ENCODE data around the gene MGLL.

DNA sequence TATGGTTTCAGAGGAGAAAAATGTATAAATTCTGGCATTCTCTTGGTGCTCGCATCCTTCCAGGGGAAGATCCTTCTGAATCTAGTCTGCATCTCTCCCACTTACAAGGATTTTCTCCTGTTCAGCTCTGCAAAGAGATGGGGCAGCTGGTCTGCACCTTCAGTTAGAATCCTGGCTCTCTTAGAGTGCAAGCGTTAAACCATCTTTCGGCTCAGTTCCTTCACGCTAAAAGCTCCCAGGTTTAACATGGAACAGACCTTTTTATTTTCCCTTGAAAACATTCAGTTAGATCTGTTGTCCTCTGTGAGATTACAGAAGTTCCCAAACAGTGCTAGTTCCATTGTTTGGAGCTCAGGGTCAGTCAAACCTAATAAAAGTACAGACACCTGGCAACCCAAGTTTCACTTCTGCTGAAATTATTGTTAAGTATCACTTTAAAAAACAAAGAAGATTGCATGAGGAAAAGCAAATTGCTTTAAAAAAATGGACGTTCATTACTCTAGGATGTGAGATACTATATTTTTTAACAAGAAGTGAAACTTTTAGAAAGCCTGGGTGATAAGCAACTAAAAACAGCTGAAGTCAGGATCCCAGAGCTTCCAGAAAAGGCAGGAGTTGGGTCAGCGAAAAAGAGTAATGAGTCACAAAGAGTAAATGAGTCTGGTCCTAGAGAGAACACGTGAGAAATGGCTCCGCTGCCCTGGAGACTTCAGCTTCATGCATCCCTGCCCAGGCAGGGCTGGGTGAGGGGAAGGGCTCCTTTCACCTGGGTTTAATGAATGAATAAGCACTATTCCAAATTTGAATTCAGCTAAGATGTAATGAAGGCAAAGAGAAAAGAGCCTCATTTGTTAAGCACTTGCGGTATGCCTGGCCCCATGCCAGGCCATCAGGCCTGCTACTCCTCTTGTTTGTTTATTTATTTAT is 86.3 kb downstream of the MGLL start:
- TF ChIP-seq SP1 (IDR thresholded peaks at IDR 0.05): no peak
- TF ChIP-seq, protein P1, sequence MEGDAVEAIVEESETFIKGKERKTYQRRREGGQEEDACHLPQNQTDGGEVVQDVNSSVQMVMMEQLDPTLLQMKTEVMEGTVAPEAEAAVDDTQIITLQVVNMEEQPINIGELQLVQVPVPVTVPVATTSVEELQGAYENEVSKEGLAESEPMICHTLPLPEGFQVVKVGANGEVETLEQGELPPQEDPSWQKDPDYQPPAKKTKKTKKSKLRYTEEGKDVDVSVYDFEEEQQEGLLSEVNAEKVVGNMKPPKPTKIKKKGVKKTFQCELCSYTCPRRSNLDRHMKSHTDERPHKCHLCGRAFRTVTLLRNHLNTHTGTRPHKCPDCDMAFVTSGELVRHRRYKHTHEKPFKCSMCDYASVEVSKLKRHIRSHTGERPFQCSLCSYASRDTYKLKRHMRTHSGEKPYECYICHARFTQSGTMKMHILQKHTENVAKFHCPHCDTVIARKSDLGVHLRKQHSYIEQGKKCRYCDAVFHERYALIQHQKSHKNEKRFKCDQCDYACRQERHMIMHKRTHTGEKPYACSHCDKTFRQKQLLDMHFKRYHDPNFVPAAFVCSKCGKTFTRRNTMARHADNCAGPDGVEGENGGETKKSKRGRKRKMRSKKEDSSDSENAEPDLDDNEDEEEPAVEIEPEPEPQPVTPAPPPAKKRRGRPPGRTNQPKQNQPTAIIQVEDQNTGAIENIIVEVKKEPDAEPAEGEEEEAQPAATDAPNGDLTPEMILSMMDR (IDR thresholded peaks at IDR 0.05; ENCODE audit: low read depth, low read length, missing input control): no peak
- no peak for TF ChIP-seq GABPA (IDR thresholded peaks at IDR 0.05 in 1 of 2, conservative IDR thresholded peaks at IDR 0.05 in 1 of 2)
- TF ChIP-seq, protein P2, sequence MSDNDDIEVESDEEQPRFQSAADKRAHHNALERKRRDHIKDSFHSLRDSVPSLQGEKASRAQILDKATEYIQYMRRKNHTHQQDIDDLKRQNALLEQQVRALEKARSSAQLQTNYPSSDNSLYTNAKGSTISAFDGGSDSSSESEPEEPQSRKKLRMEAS (IDR thresholded peaks at IDR 0.05): no peak
- no peak for TF ChIP-seq JUND (IDR thresholded peaks at IDR 0.05)
- TF ChIP-seq YY1 (IDR thresholded peaks at IDR 0.05): peak; percentile 28
- no peak for TF ChIP-seq RAD21 (IDR thresholded peaks at IDR 0.05)
- no peak for TF ChIP-seq NR2F2 (IDR thresholded peaks at IDR 0.05)
- TF ChIP-seq, protein P3, sequence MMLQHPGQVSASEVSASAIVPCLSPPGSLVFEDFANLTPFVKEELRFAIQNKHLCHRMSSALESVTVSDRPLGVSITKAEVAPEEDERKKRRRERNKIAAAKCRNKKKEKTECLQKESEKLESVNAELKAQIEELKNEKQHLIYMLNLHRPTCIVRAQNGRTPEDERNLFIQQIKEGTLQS (IDR thresholded peaks at IDR 0.05): no peak
- TF ChIP-seq TAF1 (conservative IDR thresholded peaks at IDR 0.05): no peak
- no peak for TF ChIP-seq EGR1 (IDR thresholded peaks at IDR 0.05; ENCODE audit: low read depth in 2 of 2)
- TF ChIP-seq, protein P4, sequence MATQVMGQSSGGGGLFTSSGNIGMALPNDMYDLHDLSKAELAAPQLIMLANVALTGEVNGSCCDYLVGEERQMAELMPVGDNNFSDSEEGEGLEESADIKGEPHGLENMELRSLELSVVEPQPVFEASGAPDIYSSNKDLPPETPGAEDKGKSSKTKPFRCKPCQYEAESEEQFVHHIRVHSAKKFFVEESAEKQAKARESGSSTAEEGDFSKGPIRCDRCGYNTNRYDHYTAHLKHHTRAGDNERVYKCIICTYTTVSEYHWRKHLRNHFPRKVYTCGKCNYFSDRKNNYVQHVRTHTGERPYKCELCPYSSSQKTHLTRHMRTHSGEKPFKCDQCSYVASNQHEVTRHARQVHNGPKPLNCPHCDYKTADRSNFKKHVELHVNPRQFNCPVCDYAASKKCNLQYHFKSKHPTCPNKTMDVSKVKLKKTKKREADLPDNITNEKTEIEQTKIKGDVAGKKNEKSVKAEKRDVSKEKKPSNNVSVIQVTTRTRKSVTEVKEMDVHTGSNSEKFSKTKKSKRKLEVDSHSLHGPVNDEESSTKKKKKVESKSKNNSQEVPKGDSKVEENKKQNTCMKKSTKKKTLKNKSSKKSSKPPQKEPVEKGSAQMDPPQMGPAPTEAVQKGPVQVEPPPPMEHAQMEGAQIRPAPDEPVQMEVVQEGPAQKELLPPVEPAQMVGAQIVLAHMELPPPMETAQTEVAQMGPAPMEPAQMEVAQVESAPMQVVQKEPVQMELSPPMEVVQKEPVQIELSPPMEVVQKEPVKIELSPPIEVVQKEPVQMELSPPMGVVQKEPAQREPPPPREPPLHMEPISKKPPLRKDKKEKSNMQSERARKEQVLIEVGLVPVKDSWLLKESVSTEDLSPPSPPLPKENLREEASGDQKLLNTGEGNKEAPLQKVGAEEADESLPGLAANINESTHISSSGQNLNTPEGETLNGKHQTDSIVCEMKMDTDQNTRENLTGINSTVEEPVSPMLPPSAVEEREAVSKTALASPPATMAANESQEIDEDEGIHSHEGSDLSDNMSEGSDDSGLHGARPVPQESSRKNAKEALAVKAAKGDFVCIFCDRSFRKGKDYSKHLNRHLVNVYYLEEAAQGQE (IDR thresholded peaks at IDR 0.05): no peak
